Activated CD4-positive, alpha-beta T cell treated with anti-CD3 and anti-CD28 coated beads for 36 hours (primary cell): Measurements from ENCODE around the gene ARHGEF2. TPM values are rescaled to one million over a fixed set of nuclear protein-coding genes. Genes with fewer than 3 reads are reported as not detected.

ENCODE experiments used
- ATAC-seq: fragments of 200-7000 bp; cut with Tn5 transposase; one replicate; pipeline ENCODE4 v1.10.0; 2021; ENCODE audit warnings: mild to moderate bottlenecking, moderate library complexity
- CTCF ChIA-PET: fragments of 350-600 bp; sonication (Branson Sonifier 250); formaldehyde crosslinking; loops from one replicate; lab custom pipeline; 2021; ENCODE audit warnings: antibody characterized with exemption; lab: Charles Lee
- POLR2A ChIA-PET: fragments of 350-600 bp; sonication (Branson Sonifier 250); formaldehyde crosslinking; loops from one replicate; lab custom pipeline; 2021; ENCODE audit warnings: antibody characterized with exemption, inconsistent platforms; lab: Charles Lee
- DNase-seq: peaks from one replicate; pipeline ENCODE4 v3.0.0-alpha.2; 2020
- H3K27ac Mint-ChIP-seq: one replicate; pipeline ENCODE4 v1.8.0; 2021; ENCODE audit warnings: mixed read lengths
- H3K27me3 Mint-ChIP-seq: one replicate; pipeline ENCODE4 v1.8.0; 2021; ENCODE audit warnings: mixed read lengths
- H3K36me3 Mint-ChIP-seq: one replicate; pipeline ENCODE4 v1.8.0; 2021; ENCODE audit warnings: low read depth, mixed read lengths
- H3K4me1 Mint-ChIP-seq: one replicate; pipeline ENCODE4 v1.8.0; 2021; ENCODE audit warnings: mixed read lengths
- H3K4me3 Mint-ChIP-seq: one replicate; pipeline ENCODE4 v1.8.0; 2021; ENCODE audit warnings: mild to moderate bottlenecking, moderate library complexity, mixed read lengths
- H3K9me3 Mint-ChIP-seq: one replicate; pipeline ENCODE4 v1.8.0; 2021; ENCODE audit warnings: low read depth, mixed read lengths
- intact Hi-C, 2 experiments: fragments of 100-400 bp; cut with DNase I in 1 of 2; cut with micrococcal nuclease in 1 of 2; formaldehyde crosslinking; loops; one replicate each; pipeline versions ENCODE4 v1.14.2 to v1.15.1; 2022 to 2024; cut with DNase I, micrococcal nuclease
- total RNA-seq, 2 experiments: library from RNA; stranded (reverse); gene quantifications; one replicate each; pipeline ENCODE4 v1.2.3, GENCODE V29; 2021

ARHGEF2 gene
- total RNA-seq, 2 experiments from 2014 or later: 135 to 216 TPM

GRCh38 chr1:155919801-155920200 lies 58.5 kb downstream of the ARHGEF2 start:
- H3K27ac Mint-ChIP-seq: no peak overlapping the region
- H3K9me3 Mint-ChIP-seq: no peaks in the 10 kb centered on the region
- CTCF ChIA-PET: interaction anchor here (0.6 to 1.3 kb wide), 4 partner anchors 27 to 59 kb away, joined by 3 to 4 read pairs (median 3); partner anchors contain the start of gene ARHGEF2
- H3K27me3 Mint-ChIP-seq: no peaks in the 10 kb centered on the region
- DNase-seq (no peak), ATAC-seq (no peak)
- no peak overlapping the region for H3K4me3 Mint-ChIP-seq
- POLR2A ChIA-PET: no interaction called here
- intact Hi-C loops: loop anchor here in 1 of 2 experiments (5.0 kb wide), 1 partner anchor 352 kb away; no protein-coding TSS in a partner anchor
- no peaks in the 10 kb centered on the region for H3K4me1 Mint-ChIP-seq
- H3K36me3 Mint-ChIP-seq: peaks cover 64% of the 10 kb centered on the region

- DNase-seq (no peak), ATAC-seq (no peak)
- no peak overlapping the region for H3K4me3 Mint-ChIP-seq
- no peaks in the 10 kb centered on the region for H3K4me1 Mint-ChIP-seq
- intact Hi-C loops: no loop called here
- H3K36me3 Mint-ChIP-seq: peaks cover 62% of the 10 kb centered on the region
- no peak overlapping the region for H3K27ac Mint-ChIP-seq
- ChIA-PET CTCF (interaction anchor here (0.6 to 1.2 kb wide), 3 partner anchors 14 to 60 kb away, joined by 3 to 4 read pairs (median 3); partner anchors contain the start of gene ARHGEF2), POLR2A (interaction anchor here (0.7 kb wide), 1 partner anchor 61 kb away, joined by 5 read pairs; no protein-coding TSS in a partner anchor)
- H3K9me3 Mint-ChIP-seq: no peaks in the 10 kb centered on the region
- H3K27me3 Mint-ChIP-seq: no peaks in the 10 kb centered on the region
Observed at GRCh38 chr1:155918660-155919059, 59.7 kb downstream of the ARHGEF2 start.

- Mint-ChIP-seq H3K4me3 (no peak overlapping the region), H3K4me1 (peaks cover 19% of the 10 kb centered on the region), H3K9me3 (no peaks in the 10 kb centered on the region), H3K27ac (no peak overlapping the region), H3K27me3 (no peaks in the 10 kb centered on the region), H3K36me3 (peaks cover 56% of the 10 kb centered on the region)
- intact Hi-C loops: loop anchor here in 1 of 2 experiments (5.0 kb wide), 2 partner anchors 227 to 423 kb away; partner anchors contain the start of genes CCT3, DAP3, TSACC and YY1AP1
- DNase-seq (no peak), ATAC-seq (no peak)
- ChIA-PET CTCF (interaction anchor here (1.0 to 1.6 kb wide), 3 partner anchors 9 to 75 kb away, joined by 3 to 6 read pairs (median 3); no protein-coding TSS in a partner anchor), POLR2A (interaction anchor here (1.2 kb wide), 1 partner anchor 17 kb away, joined by 4 read pairs; no protein-coding TSS in a partner anchor)
Observed at GRCh38 chr1:155913969-155914757, 64.2 kb downstream of the ARHGEF2 start.

- Mint-ChIP-seq H3K36me3 (peaks cover 55% of the 10 kb centered on the region), H3K27me3 (no peaks in the 10 kb centered on the region), H3K4me3 (peak overlapping the region; percentile 85), H3K9me3 (no peaks in the 10 kb centered on the region), H3K27ac (peak overlapping the region; percentile 92), H3K4me1 (peaks cover 19% of the 10 kb centered on the region)
- ChIA-PET POLR2A (interaction anchor here (1.0 to 1.3 kb wide), 2 partner anchors 20 to 66 kb away, joined by 3 to 4 read pairs; no protein-coding TSS in a partner anchor), CTCF (interaction anchor here (0.6 to 1.2 kb wide), 3 partner anchors 30 to 138 kb away, joined by 3 to 4 read pairs (median 3); no protein-coding TSS in a partner anchor)
- DNase-seq (no peak), ATAC-seq (no peak)
- intact Hi-C loops: loop anchor here in 1 of 2 experiments (5.0 kb wide), 2 partner anchors 225 to 425 kb away; partner anchors contain the start of genes CCT3, DAP3, TSACC and YY1AP1
Observed at GRCh38 chr1:155912056-155912536, 66.3 kb downstream of the ARHGEF2 start.

GRCh38 chr1:155911156-155912055 lies 66.9 kb downstream of the ARHGEF2 start, which contains the start of gene RIT1:
Gene RIT1 (minus strand): TSS chr1:155911349. CDS start chr1:155910761, 588 bp downstream.
- H3K27me3 Mint-ChIP-seq: no peaks in the 10 kb centered on the region
- POLR2A ChIA-PET: interaction anchor here (1.0 to 1.3 kb wide), 2 partner anchors 21 to 66 kb away, joined by 3 to 4 read pairs; no protein-coding TSS in a partner anchor
- H3K27ac Mint-ChIP-seq: peak within 1 kb of the TSS; percentile 92
- H3K4me1 Mint-ChIP-seq: peaks cover 19% of the 10 kb centered on the region
- peaks cover 51% of the 10 kb centered on the region for H3K36me3 Mint-ChIP-seq
- H3K9me3 Mint-ChIP-seq: no peaks in the 10 kb centered on the region
- CTCF ChIA-PET: interaction anchor here (0.6 to 1.2 kb wide), 3 partner anchors 31 to 78 kb away, joined by 3 to 4 read pairs (median 3); no protein-coding TSS in a partner anchor
- ATAC-seq (peak; percentile 85), DNase-seq (peak; percentile 93)
- peak within 1 kb of the TSS; percentile 85 for H3K4me3 Mint-ChIP-seq
- intact Hi-C loops: loop anchor here (1.0 to 5.0 kb wide), 12 partner anchors 23 to 649 kb away; partner anchors contain the start of genes ARHGEF2 (in 1 of the 2), CCT3 (in 1 of the 2), DAP3 (in 1 of the 2) and GON4L (in 1 of the 2)

GRCh38 chr1:155910621-155911121 lies 67.7 kb downstream of the ARHGEF2 start:
- H3K4me1 Mint-ChIP-seq: peaks cover 19% of the 10 kb centered on the region
- CTCF ChIA-PET: interaction anchor here (1.0 kb wide), 1 partner anchor 79 kb away, joined by 3 read pairs; no protein-coding TSS in a partner anchor
- H3K9me3 Mint-ChIP-seq: no peaks in the 10 kb centered on the region
- peak overlapping the region; percentile 85 for H3K4me3 Mint-ChIP-seq
- POLR2A ChIA-PET: interaction anchor here (0.9 kb wide), 1 partner anchor 35 kb away, joined by 3 read pairs; no protein-coding TSS in a partner anchor
- DNase-seq (peak; percentile 28), ATAC-seq (peak; percentile 22)
- H3K27me3 Mint-ChIP-seq: no peaks in the 10 kb centered on the region
- H3K36me3 Mint-ChIP-seq: peaks cover 47% of the 10 kb centered on the region
- intact Hi-C loops: loop anchor here (1.0 to 5.0 kb wide), 12 partner anchors 24 to 648 kb away; partner anchors contain the start of genes ARHGEF2 (in 1 of the 2), CCT3 (in 1 of the 2), DAP3 (in 1 of the 2) and GON4L (in 1 of the 2)
- peak overlapping the region; percentile 92 for H3K27ac Mint-ChIP-seq

GRCh38 chr1:155909894-155910293 lies 68.5 kb downstream of the ARHGEF2 start:
- CTCF ChIA-PET: interaction anchor here (0.6 to 1.0 kb wide), 3 partner anchors 80 to 313 kb away, joined by 3 to 6 read pairs (median 4); no protein-coding TSS in a partner anchor
- POLR2A ChIA-PET: interaction anchor here (0.5 to 0.9 kb wide), 2 partner anchors 15 to 36 kb away, joined by 3 to 4 read pairs; no protein-coding TSS in a partner anchor
- ATAC-seq (no peak), DNase-seq (no peak)
- Mint-ChIP-seq H3K27me3 (no peaks in the 10 kb centered on the region), H3K4me3 (peak overlapping the region; percentile 85), H3K9me3 (no peaks in the 10 kb centered on the region), H3K27ac (peak overlapping the region; percentile 66), H3K4me1 (peaks cover 19% of the 10 kb centered on the region), H3K36me3 (peaks cover 47% of the 10 kb centered on the region)
- intact Hi-C loops: loop anchor here in 1 of 2 experiments (2.0 to 5.0 kb wide), 3 partner anchors 223 to 647 kb away; partner anchors contain the start of genes CCT3, DAP3, SCAMP3 and TSACC

- Mint-ChIP-seq H3K9me3 (no peaks in the 10 kb centered on the region), H3K27ac (no peak overlapping the region), H3K4me3 (no peak overlapping the region), H3K4me1 (no peaks in the 10 kb centered on the region), H3K36me3 (peaks cover 45% of the 10 kb centered on the region), H3K27me3 (no peaks in the 10 kb centered on the region)
- ChIA-PET CTCF (interaction anchor here (1.0 to 2.0 kb wide), 6 partner anchors 9 to 731 kb away, joined by 3 to 6 read pairs (median 3); partner anchors contain the start of gene KRTCAP2), POLR2A (interaction anchor here (0.6 kb wide), 1 partner anchor 11 kb away, joined by 8 read pairs; no protein-coding TSS in a partner anchor)
- DNase-seq (no peak), ATAC-seq (no peak)
- intact Hi-C loops: no loop called here
Observed at GRCh38 chr1:155904261-155904660, 74.1 kb downstream of the ARHGEF2 start.

- CTCF ChIA-PET: interaction anchor here (0.6 kb wide), 1 partner anchor 906 kb away, joined by 3 read pairs; no protein-coding TSS in a partner anchor
- POLR2A ChIA-PET: no interaction called here
- peaks cover 43% of the 10 kb centered on the region for H3K36me3 Mint-ChIP-seq
- DNase-seq: no peak
- no peaks in the 10 kb centered on the region for H3K9me3 Mint-ChIP-seq
- no peak overlapping the region for H3K4me3 Mint-ChIP-seq
- ATAC-seq: no peak
- no peaks in the 10 kb centered on the region for H3K27me3 Mint-ChIP-seq
- H3K27ac Mint-ChIP-seq: no peak overlapping the region
- intact Hi-C loops: no loop called here
- no peaks in the 10 kb centered on the region for H3K4me1 Mint-ChIP-seq
Observed at GRCh38 chr1:155900161-155900560, 78.2 kb downstream of the ARHGEF2 start.
